ENCODE data around the gene CDON. TPM values are rescaled to one million over a fixed set of nuclear protein-coding genes. Genes with fewer than 3 reads are reported as not detected.

The CDON gene
- total RNA-seq, 1 experiment from 2014 or later, result 34.1 TPM

DNA sequence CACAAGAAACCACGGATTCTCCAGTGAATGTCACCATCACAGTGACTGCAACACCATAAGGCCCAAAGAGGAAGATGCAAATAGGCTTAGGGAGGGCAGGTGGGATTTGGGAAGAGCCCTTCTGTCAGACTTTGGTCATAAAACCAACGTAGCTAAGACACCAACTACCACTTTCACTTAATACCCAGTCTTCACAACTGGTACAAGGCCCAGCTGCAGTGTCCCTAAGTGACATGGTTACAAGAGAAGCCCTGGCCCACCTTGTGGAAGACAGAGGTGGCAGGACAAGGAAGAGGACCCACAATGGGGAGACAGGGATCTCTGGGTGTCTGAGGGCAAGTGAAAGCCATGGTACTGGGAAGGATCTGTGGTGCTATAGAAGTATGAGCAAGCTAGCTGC lies 106.8 kb downstream of the CDON start:
- no peak overlapping the region for H3K27ac Mint-ChIP-seq
- DNase-seq (ENCODE audit: low spot score) (no peak), ATAC-seq (no peak)
- TF ChIP-seq SMAD3 (CRISPR knock-in tag; IDR thresholded peaks at IDR 0.05; ENCODE audit: borderline replicate concordance), result no peak
- no peak for TF ChIP-seq ZNF317 (CRISPR knock-in tag; IDR thresholded peaks at IDR 0.05; ENCODE audit: borderline replicate concordance, low read depth)
- TF ChIP-seq TEAD4 (CRISPR knock-in tag; IDR thresholded peaks at IDR 0.05), result no peak
- TF ChIP-seq FOXJ3 (CRISPR knock-in tag; IDR thresholded peaks at IDR 0.05; ENCODE audit: borderline replicate concordance), result no peak
- no peak for TF ChIP-seq ZNF263 (CRISPR knock-in tag; IDR thresholded peaks at IDR 0.05; ENCODE audit: low read depth)
- no peak for TF ChIP-seq SOX15 (CRISPR knock-in tag; IDR thresholded peaks at IDR 0.05)
- no peak for TF ChIP-seq ZNF121 (CRISPR knock-in tag; IDR thresholded peaks at IDR 0.05)
- TF ChIP-seq GTF2I (CRISPR knock-in tag; conservative IDR thresholded peaks at IDR 0.05), result no peak
- TF ChIP-seq IRF2 (CRISPR knock-in tag; IDR thresholded peaks at IDR 0.05; ENCODE audit: borderline replicate concordance, low read depth), result no peak
- TF ChIP-seq RELA (CRISPR knock-in tag; IDR thresholded peaks at IDR 0.05; ENCODE audit: borderline replicate concordance), result no peak
- TF ChIP-seq, protein P1, sequence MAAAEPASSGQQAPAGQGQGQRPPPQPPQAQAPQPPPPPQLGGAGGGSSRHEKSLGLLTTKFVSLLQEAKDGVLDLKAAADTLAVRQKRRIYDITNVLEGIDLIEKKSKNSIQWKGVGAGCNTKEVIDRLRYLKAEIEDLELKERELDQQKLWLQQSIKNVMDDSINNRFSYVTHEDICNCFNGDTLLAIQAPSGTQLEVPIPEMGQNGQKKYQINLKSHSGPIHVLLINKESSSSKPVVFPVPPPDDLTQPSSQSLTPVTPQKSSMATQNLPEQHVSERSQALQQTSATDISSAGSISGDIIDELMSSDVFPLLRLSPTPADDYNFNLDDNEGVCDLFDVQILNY (CRISPR knock-in tag; IDR thresholded peaks at IDR 0.05), result no peak
- no peak for TF ChIP-seq KAT7 (CRISPR knock-in tag; IDR thresholded peaks at IDR 0.05; ENCODE audit: borderline replicate concordance)
- no peak for TF ChIP-seq CBFB (CRISPR knock-in tag; IDR thresholded peaks at IDR 0.05; ENCODE audit: low read depth)
- TF ChIP-seq, protein P2, sequence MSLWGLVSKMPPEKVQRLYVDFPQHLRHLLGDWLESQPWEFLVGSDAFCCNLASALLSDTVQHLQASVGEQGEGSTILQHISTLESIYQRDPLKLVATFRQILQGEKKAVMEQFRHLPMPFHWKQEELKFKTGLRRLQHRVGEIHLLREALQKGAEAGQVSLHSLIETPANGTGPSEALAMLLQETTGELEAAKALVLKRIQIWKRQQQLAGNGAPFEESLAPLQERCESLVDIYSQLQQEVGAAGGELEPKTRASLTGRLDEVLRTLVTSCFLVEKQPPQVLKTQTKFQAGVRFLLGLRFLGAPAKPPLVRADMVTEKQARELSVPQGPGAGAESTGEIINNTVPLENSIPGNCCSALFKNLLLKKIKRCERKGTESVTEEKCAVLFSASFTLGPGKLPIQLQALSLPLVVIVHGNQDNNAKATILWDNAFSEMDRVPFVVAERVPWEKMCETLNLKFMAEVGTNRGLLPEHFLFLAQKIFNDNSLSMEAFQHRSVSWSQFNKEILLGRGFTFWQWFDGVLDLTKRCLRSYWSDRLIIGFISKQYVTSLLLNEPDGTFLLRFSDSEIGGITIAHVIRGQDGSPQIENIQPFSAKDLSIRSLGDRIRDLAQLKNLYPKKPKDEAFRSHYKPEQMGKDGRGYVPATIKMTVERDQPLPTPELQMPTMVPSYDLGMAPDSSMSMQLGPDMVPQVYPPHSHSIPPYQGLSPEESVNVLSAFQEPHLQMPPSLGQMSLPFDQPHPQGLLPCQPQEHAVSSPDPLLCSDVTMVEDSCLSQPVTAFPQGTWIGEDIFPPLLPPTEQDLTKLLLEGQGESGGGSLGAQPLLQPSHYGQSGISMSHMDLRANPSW (CRISPR knock-in tag; conservative IDR thresholded peaks at IDR 0.05; ENCODE audit: low read depth), result no peak
- no peak for TF ChIP-seq OVOL2 (CRISPR knock-in tag; IDR thresholded peaks at IDR 0.05; ENCODE audit: borderline replicate concordance)
- no peak for TF ChIP-seq ZNF232 (CRISPR knock-in tag; IDR thresholded peaks at IDR 0.05)
- TF ChIP-seq, protein P3, sequence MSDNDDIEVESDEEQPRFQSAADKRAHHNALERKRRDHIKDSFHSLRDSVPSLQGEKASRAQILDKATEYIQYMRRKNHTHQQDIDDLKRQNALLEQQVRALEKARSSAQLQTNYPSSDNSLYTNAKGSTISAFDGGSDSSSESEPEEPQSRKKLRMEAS (CRISPR knock-in tag; IDR thresholded peaks at IDR 0.05), result no peak
- H3K9me3 Mint-ChIP-seq, result no peaks in the 10 kb centered on the region
- POLR2A ChIA-PET, result no interaction called here
- CTCF ChIA-PET, result interaction anchor here (0.8 to 1.3 kb wide), 2 partner anchors 12 to 17 kb away, joined by 3 to 9 read pairs; no protein-coding TSS in a partner anchor
- peaks cover 5% of the 10 kb centered on the region for H3K36me3 Mint-ChIP-seq
- peaks cover 13% of the 10 kb centered on the region for H3K4me1 Mint-ChIP-seq
- H3K4me3 Mint-ChIP-seq, result no peak overlapping the region
- H3K27me3 Mint-ChIP-seq (ENCODE audit: low read depth), result no peaks in the 10 kb centered on the region

DNA sequence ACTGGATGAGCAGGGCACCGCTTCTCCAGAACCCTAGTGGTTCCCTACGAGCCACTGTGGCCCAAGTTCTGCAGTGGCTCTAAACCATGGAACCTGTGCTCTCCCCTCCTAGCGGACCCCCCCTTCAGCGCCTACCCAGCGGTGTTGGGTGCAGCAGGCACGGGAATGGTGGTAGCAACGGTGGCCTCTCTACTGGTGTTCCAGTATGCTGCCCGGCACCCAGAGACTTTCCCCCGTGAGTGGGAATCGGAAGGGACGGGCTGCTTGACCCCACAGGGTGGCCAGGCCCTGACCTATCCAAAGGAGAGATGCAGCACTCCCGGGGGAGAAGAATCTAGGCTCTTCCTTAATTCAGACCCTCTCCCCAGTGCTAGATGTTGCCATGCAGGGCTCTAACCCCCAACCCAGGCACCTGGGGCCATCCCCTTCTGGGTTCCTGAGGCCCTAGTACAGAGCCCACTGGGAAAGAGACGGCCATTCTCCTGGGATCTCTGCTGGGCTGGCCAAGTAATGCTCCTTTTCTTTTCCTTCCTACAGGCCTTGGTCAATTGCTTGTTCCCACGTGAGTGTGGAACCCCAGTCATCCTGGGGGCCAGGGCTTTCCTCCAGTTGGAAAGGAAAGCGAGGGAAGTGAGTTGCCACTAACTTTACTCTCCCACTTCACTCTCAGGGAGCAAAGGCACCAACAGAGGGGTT lies 107.6 kb downstream of the CDON start:
- CTCF ChIA-PET, result no interaction called here
- peak overlapping the region; percentile 32; the same call in 1 of the 2 replicates for H3K27ac Mint-ChIP-seq
- ATAC-seq (no peak), DNase-seq (ENCODE audit: low spot score) (no peak)
- no peaks in the 10 kb centered on the region for H3K36me3 Mint-ChIP-seq
- no peaks in the 10 kb centered on the region for H3K27me3 Mint-ChIP-seq (ENCODE audit: low read depth)
- POLR2A ChIA-PET, result no interaction called here
- H3K4me3 Mint-ChIP-seq, result no peak overlapping the region
- H3K4me1 Mint-ChIP-seq, result peaks cover 8% of the 10 kb centered on the region; the same call in 1 of the 2 replicates
- H3K9me3 Mint-ChIP-seq, result no peaks in the 10 kb centered on the region
- TF ChIP-seq FOXJ3 (CRISPR knock-in tag; IDR thresholded peaks at IDR 0.05; ENCODE audit: borderline replicate concordance), result no peak
- TF ChIP-seq, protein P4, sequence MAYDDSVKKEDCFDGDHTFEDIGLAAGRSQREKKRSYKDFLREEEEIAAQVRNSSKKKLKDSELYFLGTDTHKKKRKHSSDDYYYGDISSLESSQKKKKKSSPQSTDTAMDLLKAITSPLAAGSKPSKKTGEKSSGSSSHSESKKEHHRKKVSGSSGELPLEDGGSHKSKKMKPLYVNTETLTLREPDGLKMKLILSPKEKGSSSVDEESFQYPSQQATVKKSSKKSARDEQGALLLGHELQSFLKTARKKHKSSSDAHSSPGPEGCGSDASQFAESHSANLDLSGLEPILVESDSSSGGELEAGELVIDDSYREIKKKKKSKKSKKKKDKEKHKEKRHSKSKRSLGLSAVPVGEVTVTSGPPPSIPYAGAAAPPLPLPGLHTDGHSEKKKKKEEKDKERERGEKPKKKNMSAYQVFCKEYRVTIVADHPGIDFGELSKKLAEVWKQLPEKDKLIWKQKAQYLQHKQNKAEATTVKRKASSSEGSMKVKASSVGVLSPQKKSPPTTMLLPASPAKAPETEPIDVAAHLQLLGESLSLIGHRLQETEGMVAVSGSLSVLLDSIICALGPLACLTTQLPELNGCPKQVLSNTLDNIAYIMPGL (CRISPR knock-in tag; IDR thresholded peaks at IDR 0.05), result no peak
- TF ChIP-seq IRF2 (CRISPR knock-in tag; IDR thresholded peaks at IDR 0.05; ENCODE audit: borderline replicate concordance, low read depth), result no peak
- no peak for TF ChIP-seq NR1H2 (CRISPR knock-in tag; IDR thresholded peaks at IDR 0.05)
- TF ChIP-seq, protein P5, sequence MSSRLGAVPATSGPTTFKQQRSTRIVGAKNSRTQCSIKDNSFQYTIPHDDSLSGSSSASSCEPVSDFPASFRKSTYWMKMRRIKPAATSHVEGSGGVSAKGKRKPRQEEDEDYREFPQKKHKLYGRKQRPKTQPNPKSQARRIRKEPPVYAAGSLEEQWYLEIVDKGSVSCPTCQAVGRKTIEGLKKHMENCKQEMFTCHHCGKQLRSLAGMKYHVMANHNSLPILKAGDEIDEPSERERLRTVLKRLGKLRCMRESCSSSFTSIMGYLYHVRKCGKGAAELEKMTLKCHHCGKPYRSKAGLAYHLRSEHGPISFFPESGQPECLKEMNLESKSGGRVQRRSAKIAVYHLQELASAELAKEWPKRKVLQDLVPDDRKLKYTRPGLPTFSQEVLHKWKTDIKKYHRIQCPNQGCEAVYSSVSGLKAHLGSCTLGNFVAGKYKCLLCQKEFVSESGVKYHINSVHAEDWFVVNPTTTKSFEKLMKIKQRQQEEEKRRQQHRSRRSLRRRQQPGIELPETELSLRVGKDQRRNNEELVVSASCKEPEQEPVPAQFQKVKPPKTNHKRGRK (CRISPR knock-in tag; IDR thresholded peaks at IDR 0.05; ENCODE audit: borderline replicate concordance), result no peak
- TF ChIP-seq JUN (CRISPR knock-in tag; IDR thresholded peaks at IDR 0.05), result no peak
- TF ChIP-seq EMX1 (CRISPR knock-in tag; IDR thresholded peaks at IDR 0.05), result no peak
- TF ChIP-seq PRRX2 (CRISPR knock-in tag; IDR thresholded peaks at IDR 0.05), result no peak
- no peak for TF ChIP-seq ZNF121 (CRISPR knock-in tag; IDR thresholded peaks at IDR 0.05)
- TF ChIP-seq ZNF416 (CRISPR knock-in tag; IDR thresholded peaks at IDR 0.05), result no peak
- TF ChIP-seq TCF7 (CRISPR knock-in tag; IDR thresholded peaks at IDR 0.05; ENCODE audit: low read depth), result no peak
- TF ChIP-seq GTF2I (CRISPR knock-in tag; conservative IDR thresholded peaks at IDR 0.05), result no peak
- TF ChIP-seq, protein P6, sequence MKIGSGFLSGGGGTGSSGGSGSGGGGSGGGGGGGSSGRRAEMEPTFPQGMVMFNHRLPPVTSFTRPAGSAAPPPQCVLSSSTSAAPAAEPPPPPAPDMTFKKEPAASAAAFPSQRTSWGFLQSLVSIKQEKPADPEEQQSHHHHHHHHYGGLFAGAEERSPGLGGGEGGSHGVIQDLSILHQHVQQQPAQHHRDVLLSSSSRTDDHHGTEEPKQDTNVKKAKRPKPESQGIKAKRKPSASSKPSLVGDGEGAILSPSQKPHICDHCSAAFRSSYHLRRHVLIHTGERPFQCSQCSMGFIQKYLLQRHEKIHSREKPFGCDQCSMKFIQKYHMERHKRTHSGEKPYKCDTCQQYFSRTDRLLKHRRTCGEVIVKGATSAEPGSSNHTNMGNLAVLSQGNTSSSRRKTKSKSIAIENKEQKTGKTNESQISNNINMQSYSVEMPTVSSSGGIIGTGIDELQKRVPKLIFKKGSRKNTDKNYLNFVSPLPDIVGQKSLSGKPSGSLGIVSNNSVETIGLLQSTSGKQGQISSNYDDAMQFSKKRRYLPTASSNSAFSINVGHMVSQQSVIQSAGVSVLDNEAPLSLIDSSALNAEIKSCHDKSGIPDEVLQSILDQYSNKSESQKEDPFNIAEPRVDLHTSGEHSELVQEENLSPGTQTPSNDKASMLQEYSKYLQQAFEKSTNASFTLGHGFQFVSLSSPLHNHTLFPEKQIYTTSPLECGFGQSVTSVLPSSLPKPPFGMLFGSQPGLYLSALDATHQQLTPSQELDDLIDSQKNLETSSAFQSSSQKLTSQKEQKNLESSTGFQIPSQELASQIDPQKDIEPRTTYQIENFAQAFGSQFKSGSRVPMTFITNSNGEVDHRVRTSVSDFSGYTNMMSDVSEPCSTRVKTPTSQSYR (CRISPR knock-in tag; IDR thresholded peaks at IDR 0.05), result no peak
